SK-N-SH treated with all-trans-retinoic acid at 6 μM for 48 hours (cell line): Measurements from ENCODE around the gene ATG13.

Source experiments
- ATAC-seq: fragments of 200-7000 bp; cut with Tn5 transposase; 3 replicates; pipeline ENCODE4 v1.9.1; 2020; ENCODE audit warnings: mild to moderate bottlenecking, moderate library complexity
- ARNTL ChIP-seq: fragments of 450-650 bp; formaldehyde crosslinking; IDR thresholded peaks from 2 replicates; pipeline ENCODE4 v1.5.0; 2020; ENCODE audit warnings: low read depth, mild to moderate bottlenecking, moderate library complexity, borderline replicate concordance
- BACH2 ChIP-seq: fragments of 250-450 bp; sonication (Bioruptor Pico); IDR thresholded peaks from 2 replicates; pipeline ENCODE4 v1.9.0; 2021; ENCODE audit warnings: mild to moderate bottlenecking, borderline replicate concordance
- CSDC2 ChIP-seq: fragments of 250-450 bp; sonication (Bioruptor Pico); IDR thresholded peaks from 2 replicates; pipeline ENCODE4 v1.5.0; 2020; ENCODE audit warnings: mild to moderate bottlenecking, moderate library complexity
- ESRRG ChIP-seq: fragments of 250-450 bp; sonication (Bioruptor Pico); IDR thresholded peaks from 2 replicates; pipeline ENCODE4 v1.6.1; 2021; ENCODE audit warnings: mild to moderate bottlenecking
- ISL1 ChIP-seq: fragments of 250-450 bp; sonication (Bioruptor Pico); IDR thresholded peaks from 2 replicates; pipeline ENCODE4 v2.1.2; 2022; ENCODE audit warnings: mild to moderate bottlenecking, moderate library complexity
- OSR1 ChIP-seq: fragments of 250-450 bp; sonication (Bioruptor Pico); IDR thresholded peaks from 2 replicates; pipeline ENCODE4 v1.8.0; 2022; ENCODE audit warnings: moderate library complexity, mild to moderate bottlenecking, inconsistent platforms
- PPARA ChIP-seq: fragments of 250-450 bp; sonication (Bioruptor Pico); IDR thresholded peaks from 2 replicates; pipeline ENCODE4 v1.5.0; 2020; ENCODE audit warnings: mild to moderate bottlenecking, borderline replicate concordance
- RARB ChIP-seq: fragments of 250-450 bp; sonication (Bioruptor Pico); IDR thresholded peaks from 2 replicates; pipeline ENCODE4 v1.8.0; 2021; ENCODE audit warnings: mild to moderate bottlenecking, moderate library complexity
- SNAI2 ChIP-seq: fragments of 250-450 bp; sonication (Bioruptor Pico); IDR thresholded peaks from 2 replicates; pipeline ENCODE4 v1.5.0; 2020; ENCODE audit warnings: mild to moderate bottlenecking, moderate library complexity
- TCF4 ChIP-seq: fragments of 250-450 bp; sonication (Bioruptor Pico); IDR thresholded peaks from 2 replicates; pipeline ENCODE4 v1.8.0; 2021; ENCODE audit warnings: mild to moderate bottlenecking, moderate library complexity, borderline replicate concordance
- TOX ChIP-seq: fragments of 250-450 bp; sonication (Bioruptor Pico); IDR thresholded peaks from 2 replicates; pipeline ENCODE4 v1.8.0; 2021; ENCODE audit warnings: mild to moderate bottlenecking, moderate library complexity, borderline replicate concordance
- ZC3H10 ChIP-seq: fragments of 250-450 bp; sonication (Bioruptor Pico); IDR thresholded peaks from 2 replicates; pipeline ENCODE4 v1.5.1; 2021; ENCODE audit warnings: mild to moderate bottlenecking, moderate library complexity
- ZFP3 ChIP-seq: fragments of 250-450 bp; sonication (Bioruptor Pico); IDR thresholded peaks from 2 replicates; pipeline ENCODE4 v1.5.0; 2020; ENCODE audit warnings: mild to moderate bottlenecking, moderate library complexity
- ZFP30 ChIP-seq: fragments of 450-650 bp; formaldehyde crosslinking; IDR thresholded peaks from 2 replicates; pipeline ENCODE4 v1.5.0; 2022; ENCODE audit warnings: mild to moderate bottlenecking, moderate library complexity
- ZNF565 ChIP-seq: fragments of 450-650 bp; formaldehyde crosslinking; conservative IDR thresholded peaks from 2 replicates; pipeline ENCODE4 v1.5.0; 2020; ENCODE audit warnings: low read depth, mild to moderate bottlenecking, moderate library complexity
- ZNF70 ChIP-seq: fragments of 450-650 bp; formaldehyde crosslinking; IDR thresholded peaks from 2 replicates; pipeline ENCODE4 v1.5.0; 2020; ENCODE audit warnings: mild to moderate bottlenecking, moderate library complexity
- ZNF8 ChIP-seq: fragments of 450-650 bp; formaldehyde crosslinking; IDR thresholded peaks from 2 replicates; pipeline ENCODE4 v1.5.0; 2020; ENCODE audit warnings: mild to moderate bottlenecking, moderate library complexity
- TF ChIP-seq, protein P1 (sequence below): fragments of 250-450 bp; sonication (Bioruptor Pico); IDR thresholded peaks from 2 replicates; pipeline ENCODE4 v1.5.1; 2021; ENCODE audit warnings: mild to moderate bottlenecking, moderate library complexity
- TF ChIP-seq, protein P2 (sequence below): fragments of 250-450 bp; sonication (Bioruptor Pico); IDR thresholded peaks from 2 replicates; pipeline ENCODE4 v1.5.0; 2020; ENCODE audit warnings: mild to moderate bottlenecking, moderate library complexity
- TF ChIP-seq, protein P3 (sequence below): fragments of 250-450 bp; sonication (Bioruptor Pico); IDR thresholded peaks from 2 replicates; pipeline ENCODE4 v1.8.0; 2020; ENCODE audit warnings: mild to moderate bottlenecking, moderate library complexity, borderline replicate concordance
- TF ChIP-seq, protein P4 (sequence below): fragments of 250-450 bp; sonication (Bioruptor Pico); IDR thresholded peaks from 2 replicates; pipeline ENCODE4 v1.5.1; 2020; ENCODE audit warnings: low read depth, mild to moderate bottlenecking, moderate library complexity

The ATG13 gene

DNA sequence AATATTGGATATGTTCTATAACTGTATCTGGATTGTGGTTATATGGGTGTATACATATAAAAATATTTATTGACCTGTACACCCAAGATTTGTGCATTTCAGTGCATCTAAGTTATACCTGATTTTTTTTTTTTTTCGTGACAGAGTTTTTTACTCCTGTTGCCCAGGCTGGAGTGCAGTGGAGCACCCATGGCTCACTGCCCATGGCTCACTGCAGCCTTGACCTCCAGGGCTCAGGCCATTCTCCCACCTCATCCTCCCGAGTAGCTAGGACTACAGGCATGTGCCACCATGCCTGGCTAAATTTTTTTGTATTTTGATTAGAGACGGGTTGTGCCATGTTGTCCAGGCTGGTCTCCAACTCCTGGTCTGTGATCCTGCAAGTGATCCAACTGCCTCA is 24.3 kb downstream of the ATG13 start:
- no peak for TF ChIP-seq RARB
- TF ChIP-seq TCF4 (CRISPR knock-in tag), result no peak
- TF ChIP-seq ISL1, result no peak
- TF ChIP-seq BACH2 (CRISPR knock-in tag), result no peak
- no peak for TF ChIP-seq SNAI2 (CRISPR knock-in tag)
- TF ChIP-seq, protein P1, sequence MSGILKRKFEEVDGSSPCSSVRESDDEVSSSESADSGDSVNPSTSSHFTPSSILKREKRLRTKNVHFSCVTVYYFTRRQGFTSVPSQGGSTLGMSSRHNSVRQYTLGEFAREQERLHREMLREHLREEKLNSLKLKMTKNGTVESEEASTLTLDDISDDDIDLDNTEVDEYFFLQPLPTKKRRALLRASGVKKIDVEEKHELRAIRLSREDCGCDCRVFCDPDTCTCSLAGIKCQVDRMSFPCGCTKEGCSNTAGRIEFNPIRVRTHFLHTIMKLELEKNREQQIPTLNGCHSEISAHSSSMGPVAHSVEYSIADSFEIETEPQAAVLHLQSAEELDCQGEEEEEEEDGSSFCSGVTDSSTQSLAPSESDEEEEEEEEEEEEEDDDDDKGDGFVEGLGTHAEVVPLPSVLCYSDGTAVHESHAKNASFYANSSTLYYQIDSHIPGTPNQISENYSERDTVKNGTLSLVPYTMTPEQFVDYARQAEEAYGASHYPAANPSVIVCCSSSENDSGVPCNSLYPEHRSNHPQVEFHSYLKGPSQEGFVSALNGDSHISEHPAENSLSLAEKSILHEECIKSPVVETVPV, result no peak
- TF ChIP-seq, protein P2, sequence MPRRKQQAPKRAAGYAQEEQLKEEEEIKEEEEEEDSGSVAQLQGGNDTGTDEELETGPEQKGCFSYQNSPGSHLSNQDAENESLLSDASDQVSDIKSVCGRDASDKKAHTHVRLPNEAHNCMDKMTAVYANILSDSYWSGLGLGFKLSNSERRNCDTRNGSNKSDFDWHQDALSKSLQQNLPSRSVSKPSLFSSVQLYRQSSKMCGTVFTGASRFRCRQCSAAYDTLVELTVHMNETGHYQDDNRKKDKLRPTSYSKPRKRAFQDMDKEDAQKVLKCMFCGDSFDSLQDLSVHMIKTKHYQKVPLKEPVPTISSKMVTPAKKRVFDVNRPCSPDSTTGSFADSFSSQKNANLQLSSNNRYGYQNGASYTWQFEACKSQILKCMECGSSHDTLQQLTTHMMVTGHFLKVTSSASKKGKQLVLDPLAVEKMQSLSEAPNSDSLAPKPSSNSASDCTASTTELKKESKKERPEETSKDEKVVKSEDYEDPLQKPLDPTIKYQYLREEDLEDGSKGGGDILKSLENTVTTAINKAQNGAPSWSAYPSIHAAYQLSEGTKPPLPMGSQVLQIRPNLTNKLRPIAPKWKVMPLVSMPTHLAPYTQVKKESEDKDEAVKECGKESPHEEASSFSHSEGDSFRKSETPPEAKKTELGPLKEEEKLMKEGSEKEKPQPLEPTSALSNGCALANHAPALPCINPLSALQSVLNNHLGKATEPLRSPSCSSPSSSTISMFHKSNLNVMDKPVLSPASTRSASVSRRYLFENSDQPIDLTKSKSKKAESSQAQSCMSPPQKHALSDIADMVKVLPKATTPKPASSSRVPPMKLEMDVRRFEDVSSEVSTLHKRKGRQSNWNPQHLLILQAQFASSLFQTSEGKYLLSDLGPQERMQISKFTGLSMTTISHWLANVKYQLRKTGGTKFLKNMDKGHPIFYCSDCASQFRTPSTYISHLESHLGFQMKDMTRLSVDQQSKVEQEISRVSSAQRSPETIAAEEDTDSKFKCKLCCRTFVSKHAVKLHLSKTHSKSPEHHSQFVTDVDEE (CRISPR knock-in tag), result no peak
- TF ChIP-seq ZNF565 (CRISPR knock-in tag), result no peak
- TF ChIP-seq ZFP3 (CRISPR knock-in tag), result no peak
- ATAC-seq, result no peak

DNA sequence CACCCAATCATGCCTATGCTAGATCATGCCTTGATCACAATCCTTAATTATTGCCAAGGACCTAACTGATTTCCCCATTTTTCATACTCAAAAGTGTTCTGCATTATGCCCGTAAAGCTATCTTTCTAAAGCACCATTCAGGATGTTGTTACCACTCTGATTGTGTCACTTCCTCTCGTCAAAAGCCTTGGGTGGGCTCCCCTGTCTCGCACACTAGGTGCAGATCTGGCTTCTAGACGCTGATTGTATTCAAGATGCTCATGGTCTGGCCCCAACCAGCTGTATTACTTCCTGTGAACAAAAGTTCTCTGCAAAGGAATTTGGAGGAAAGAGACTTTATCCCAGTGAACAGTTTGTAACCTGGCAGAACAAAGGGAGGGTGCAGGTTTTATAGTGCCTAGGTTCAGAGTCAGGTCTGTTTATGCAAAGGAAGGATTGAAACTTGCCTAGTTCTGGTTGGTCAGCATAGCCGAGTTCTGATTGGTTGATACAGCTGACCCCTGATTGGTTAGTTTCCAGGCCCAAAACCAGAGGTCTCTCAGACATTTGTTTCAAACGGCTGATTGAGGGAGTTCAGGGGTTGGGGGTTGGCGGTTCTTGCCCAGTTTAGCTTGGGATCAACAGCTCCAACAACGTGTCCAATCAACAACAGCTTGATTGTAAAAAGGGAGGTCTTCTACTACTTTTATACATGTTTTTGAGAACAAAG is 25.4 kb downstream of the ATG13 start:
- TF ChIP-seq ZNF8 (CRISPR knock-in tag), result no peak
- no peak for ATAC-seq

DNA sequence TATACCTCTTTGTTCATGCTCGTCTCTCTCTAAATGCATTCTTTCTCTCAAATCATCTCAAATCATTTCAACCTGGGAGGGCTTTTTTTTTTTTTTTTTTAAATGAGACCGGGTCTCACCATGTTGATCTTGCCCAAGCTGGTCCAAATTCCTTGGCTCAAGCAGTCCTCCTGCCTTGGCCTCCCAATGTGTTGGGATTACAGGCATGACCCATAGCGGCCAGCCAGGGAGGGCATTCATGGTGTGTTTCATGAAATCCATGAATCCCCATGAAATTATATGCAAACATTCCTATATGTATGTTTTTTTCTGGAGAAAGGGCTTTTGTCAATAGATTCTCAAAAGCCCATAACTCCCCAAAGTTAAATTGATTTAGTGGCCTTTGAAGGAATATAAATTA is 26.2 kb downstream of the ATG13 start:
- ATAC-seq, result no peak
- TF ChIP-seq, protein P2 (CRISPR knock-in tag), result no peak
- TF ChIP-seq CSDC2 (CRISPR knock-in tag), result no peak
- no peak for TF ChIP-seq TOX

DNA sequence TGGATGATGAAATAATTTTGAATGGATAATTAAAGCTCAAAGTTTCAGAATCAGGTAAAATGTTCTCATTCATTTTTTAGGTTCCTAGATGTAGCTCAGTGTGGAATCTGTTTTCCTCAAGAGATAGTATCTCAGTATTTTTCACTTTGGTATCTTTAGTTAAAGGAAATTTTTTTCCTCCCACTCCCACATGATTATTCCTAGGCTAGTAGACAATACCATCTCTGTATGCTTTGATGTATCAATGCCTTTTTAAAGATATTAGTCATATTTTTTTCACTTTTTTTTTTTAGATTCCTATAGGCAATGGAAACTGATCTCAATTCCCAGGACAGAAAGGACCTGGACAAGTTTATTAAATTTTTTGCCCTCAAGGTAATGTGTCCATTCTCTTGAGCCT is 26.6 kb downstream of the ATG13 start:
- no peak for ATAC-seq
- TF ChIP-seq ZFP3 (CRISPR knock-in tag), result no peak
- TF ChIP-seq, protein P3, sequence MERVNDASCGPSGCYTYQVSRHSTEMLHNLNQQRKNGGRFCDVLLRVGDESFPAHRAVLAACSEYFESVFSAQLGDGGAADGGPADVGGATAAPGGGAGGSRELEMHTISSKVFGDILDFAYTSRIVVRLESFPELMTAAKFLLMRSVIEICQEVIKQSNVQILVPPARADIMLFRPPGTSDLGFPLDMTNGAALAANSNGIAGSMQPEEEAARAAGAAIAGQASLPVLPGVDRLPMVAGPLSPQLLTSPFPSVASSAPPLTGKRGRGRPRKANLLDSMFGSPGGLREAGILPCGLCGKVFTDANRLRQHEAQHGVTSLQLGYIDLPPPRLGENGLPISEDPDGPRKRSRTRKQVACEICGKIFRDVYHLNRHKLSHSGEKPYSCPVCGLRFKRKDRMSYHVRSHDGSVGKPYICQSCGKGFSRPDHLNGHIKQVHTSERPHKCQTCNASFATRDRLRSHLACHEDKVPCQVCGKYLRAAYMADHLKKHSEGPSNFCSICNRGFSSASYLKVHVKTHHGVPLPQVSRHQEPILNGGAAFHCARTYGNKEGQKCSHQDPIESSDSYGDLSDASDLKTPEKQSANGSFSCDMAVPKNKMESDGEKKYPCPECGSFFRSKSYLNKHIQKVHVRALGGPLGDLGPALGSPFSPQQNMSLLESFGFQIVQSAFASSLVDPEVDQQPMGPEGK, result no peak
- no peak for TF ChIP-seq PPARA (CRISPR knock-in tag)
- TF ChIP-seq, protein P1, result no peak
- no peak for TF ChIP-seq CSDC2 (CRISPR knock-in tag)
- no peak for TF ChIP-seq ZC3H10 (CRISPR knock-in tag)
- no peak for TF ChIP-seq ISL1
- TF ChIP-seq, protein P2 (CRISPR knock-in tag), result no peak
- TF ChIP-seq ZNF8 (CRISPR knock-in tag), result no peak
- no peak for TF ChIP-seq TOX
- no peak for TF ChIP-seq ZNF70 (CRISPR knock-in tag)
- TF ChIP-seq, protein P4, sequence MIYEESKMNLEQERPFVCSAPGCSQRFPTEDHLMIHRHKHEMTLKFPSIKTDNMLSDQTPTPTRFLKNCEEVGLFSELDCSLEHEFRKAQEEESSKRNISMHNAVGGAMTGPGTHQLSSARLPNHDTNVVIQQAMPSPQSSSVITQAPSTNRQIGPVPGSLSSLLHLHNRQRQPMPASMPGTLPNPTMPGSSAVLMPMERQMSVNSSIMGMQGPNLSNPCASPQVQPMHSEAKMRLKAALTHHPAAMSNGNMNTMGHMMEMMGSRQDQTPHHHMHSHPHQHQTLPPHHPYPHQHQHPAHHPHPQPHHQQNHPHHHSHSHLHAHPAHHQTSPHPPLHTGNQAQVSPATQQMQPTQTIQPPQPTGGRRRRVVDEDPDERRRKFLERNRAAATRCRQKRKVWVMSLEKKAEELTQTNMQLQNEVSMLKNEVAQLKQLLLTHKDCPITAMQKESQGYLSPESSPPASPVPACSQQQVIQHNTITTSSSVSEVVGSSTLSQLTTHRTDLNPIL, result no peak
- TF ChIP-seq ZFP30 (CRISPR knock-in tag), result no peak
- TF ChIP-seq ARNTL (CRISPR knock-in tag), result no peak
- no peak for TF ChIP-seq OSR1 (CRISPR knock-in tag)
- TF ChIP-seq ESRRG (CRISPR knock-in tag), result no peak
- no peak for TF ChIP-seq TCF4 (CRISPR knock-in tag)
- no peak for TF ChIP-seq BACH2 (CRISPR knock-in tag)
